GM23338 (cell line): ENCODE measurements around the gene ALKBH1. TPM values are rescaled to one million over a fixed set of nuclear protein-coding genes. Genes with fewer than 3 reads are reported as not detected.
A peak's percentile ranks its signal among the peaks of the same experiment; 100 is the strongest.

Experiments used
- ATAC-seq: fragments of 200-7000 bp; cut with Tn5 transposase; 3 replicates; pipeline ENCODE4 v1.9.1; 2020
- DNase-seq: peaks from one replicate; pipeline ENCODE4 v3.0.0-alpha.2; 2015; ENCODE audit warnings: low spot score
- H2AFZ ChIP-seq: fragments of 200-600 bp; sonication (generic); 2 replicates; pipeline ENCODE4 v1.8.0; 2016; ENCODE audit warnings: antibody characterized with exemption, mild to moderate bottlenecking, moderate library complexity
- H3F3A ChIP-seq: fragments of 200-600 bp; sonication (generic); replicated peaks from 2 replicates; pipeline ENCODE4 v1.8.0; 2017; ENCODE audit warnings: antibody characterized with exemption, mixed run types, low read depth
- H3K27ac ChIP-seq: fragments of 200-600 bp; sonication (generic); 2 replicates; pipeline ENCODE4 v1.6.1; 2016; ENCODE audit warnings: low read depth
- H3K27me3 ChIP-seq: fragments of 200-600 bp; sonication (generic); 2 replicates; pipeline ENCODE4 v1.8.0; 2016; ENCODE audit warnings: mild to moderate bottlenecking, mixed run types, moderate library complexity; ENCODE audit not compliant: insufficient read depth
- H3K36me3 ChIP-seq: fragments of 200-600 bp; sonication (generic); 2 replicates; pipeline ENCODE4 v1.8.0; 2016; ENCODE audit warnings: mild to moderate bottlenecking; ENCODE audit not compliant: insufficient read depth
- H3K4me1 ChIP-seq: fragments of 200-600 bp; sonication (generic); 2 replicates; pipeline ENCODE4 v1.8.0; 2016; ENCODE audit warnings: mild to moderate bottlenecking, moderate library complexity; ENCODE audit not compliant: insufficient read depth
- H3K4me2 ChIP-seq: fragments of 200-600 bp; sonication (generic); 2 replicates; pipeline ENCODE4 v1.7.1; 2017; ENCODE audit warnings: mixed run types
- H3K4me3 ChIP-seq: fragments of 200-600 bp; sonication (generic); 2 replicates; pipeline ENCODE4 v1.6.1; 2016; ENCODE audit warnings: mixed run types
- H3K79me2 ChIP-seq: fragments of 200-600 bp; sonication (generic); replicated peaks from 2 replicates; pipeline ENCODE4 v1.8.0; 2017; ENCODE audit warnings: mild to moderate bottlenecking; ENCODE audit not compliant: insufficient read depth
- H3K9me2 ChIP-seq: fragments of 200-600 bp; sonication (generic); 2 replicates; pipeline ENCODE4 v1.8.0; 2017; ENCODE audit not compliant: insufficient read depth
- H4K20me1 ChIP-seq: fragments of 200-600 bp; sonication (generic); replicated peaks from 2 replicates; pipeline ENCODE4 v1.8.0; 2017; ENCODE audit warnings: mild to moderate bottlenecking; ENCODE audit not compliant: insufficient read depth
- H3K27ac Mint-ChIP-seq: 2 replicates; pipeline ENCODE4 v1.8.0; 2020; ENCODE audit warnings: inconsistent platforms, mild to moderate bottlenecking, moderate library complexity, mixed read lengths
- H3K27me3 Mint-ChIP-seq: 3 replicates; pipeline ENCODE4 v1.8.0; 2022; ENCODE audit warnings: low read depth, mild to moderate bottlenecking, moderate library complexity, mixed read lengths, inconsistent platforms; ENCODE audit not compliant: insufficient read depth, poor library complexity
- H3K36me3 Mint-ChIP-seq: 3 replicates; pipeline ENCODE4 v1.8.0; 2021; ENCODE audit warnings: low read depth, mild to moderate bottlenecking, inconsistent platforms, moderate library complexity, mixed read lengths
- H3K4me1 Mint-ChIP-seq: 3 replicates; pipeline ENCODE4 v1.8.0; 2020; ENCODE audit warnings: mild to moderate bottlenecking, inconsistent platforms, mixed read lengths
- H3K4me3 Mint-ChIP-seq: 3 replicates; pipeline ENCODE4 v1.8.0; 2021; ENCODE audit warnings: moderate library complexity, mild to moderate bottlenecking, inconsistent platforms, mixed read lengths
- H3K9me3 Mint-ChIP-seq: 3 replicates; pipeline ENCODE4 v1.8.0; 2020; ENCODE audit warnings: moderate library complexity, mild to moderate bottlenecking, inconsistent platforms, mixed read lengths
- EZH2 ChIP-seq: fragments of 200-600 bp; sonication (generic); IDR thresholded peaks from one replicate; pipeline ENCODE4 v1.8.0; 2017; ENCODE audit warnings: antibody characterized with exemption, mild to moderate bottlenecking, low read depth; ENCODE audit not compliant: unreplicated experiment
- EZH2phosphoT487 ChIP-seq: fragments of 200-600 bp; sonication (generic); IDR thresholded peaks from one replicate; pipeline ENCODE4 v1.8.1; 2018; ENCODE audit warnings: antibody characterized with exemption; ENCODE audit not compliant: unreplicated experiment
- NANOG ChIP-seq: IDR thresholded peaks from 2 replicates; pipeline ENCODE4 v1.6.1; 2016; ENCODE audit warnings: antibody characterized with exemption, borderline replicate concordance
- POLR2AphosphoS5 ChIP-seq: IDR thresholded peaks from 2 replicates; pipeline ENCODE4 v1.6.1; 2016; ENCODE audit warnings: antibody characterized with exemption, low read depth
- REST ChIP-seq: IDR thresholded peaks from one replicate; pipeline ENCODE4 v1.6.1; 2018; ENCODE audit warnings: antibody characterized with exemption; ENCODE audit not compliant: unreplicated experiment
- STAT1 ChIP-seq: IDR thresholded peaks from one replicate; pipeline ENCODE4 v1.6.1; 2016; ENCODE audit warnings: antibody characterized with exemption; ENCODE audit not compliant: unreplicated experiment
- ZNF114 ChIP-seq: fragments of 250-450 bp; sonication (Bioruptor Pico); IDR thresholded peaks from 2 replicates; pipeline ENCODE4 v1.5.0; 2020; ENCODE audit warnings: mild to moderate bottlenecking, moderate library complexity
- polyA plus RNA-seq: library from polyadenylated mRNA; unstranded; fragments of >200 nt; fragmentation: Nextera tagmentation; extraction: Ambion mirVana; gene quantifications from 2 replicates; pipeline ENCODE4 v1.2.1, GENCODE V29; 2016
- total RNA-seq: library from RNA; depleted of rRNA; stranded (reverse); fragments of >200 nt; shearing (Covaris generic); gene quantifications from 2 replicates; pipeline ENCODE4 v1.2.3, GENCODE V29; 2014
- TF ChIP-seq, protein P1 (sequence below): IDR thresholded peaks from 2 replicates; pipeline ENCODE4 v1.6.1; 2016; ENCODE audit warnings: antibody characterized with exemption
- TF ChIP-seq, protein P2 (sequence below): fragments of 250-450 bp; sonication (Bioruptor Pico); IDR thresholded peaks from 2 replicates; pipeline ENCODE4 v1.5.0; 2020; ENCODE audit warnings: mild to moderate bottlenecking, moderate library complexity

The ALKBH1 gene
- total and polyA plus RNA-seq, 2 experiments from 2014 or later = 13.0 to 22.2 TPM

DNA sequence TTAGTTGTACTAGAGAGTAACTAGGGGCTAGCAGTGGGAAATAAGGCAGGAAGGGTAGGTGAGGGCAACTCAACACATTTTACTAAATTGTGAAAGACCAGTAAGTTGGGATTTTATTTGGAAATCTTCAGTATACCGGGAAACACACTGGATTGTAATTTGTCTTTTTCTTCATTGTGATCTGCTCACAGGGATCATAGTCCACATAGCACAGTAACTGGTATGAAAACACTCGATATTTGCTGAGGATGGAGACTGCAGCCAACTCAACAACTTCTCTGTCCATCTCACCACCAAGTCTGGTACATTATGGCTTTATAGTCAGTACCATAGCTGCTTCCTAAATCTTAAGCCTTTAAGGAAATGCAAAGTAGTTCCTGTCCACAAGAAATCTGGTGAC is 2.5 kb upstream of the ALKBH1 start:
- H4K20me1 ChIP-seq = peaks cover 41% of the 10 kb centered on the region
- peaks cover 6% of the 10 kb centered on the region for H3K4me1 ChIP-seq
- H3K4me2 ChIP-seq = no peak overlapping the region
- no peaks in the 10 kb centered on the region for H3K9me2 ChIP-seq
- peaks cover 95% of the 10 kb centered on the region for H3K79me2 ChIP-seq
- no peaks in the 10 kb centered on the region; the same call in 2 of the 3 replicates for H3K9me3 Mint-ChIP-seq
- no peak for TF ChIP-seq REST
- no peak overlapping the region; the same call in 1 of the 2 replicates for H3K27ac ChIP-seq
- H2AFZ ChIP-seq = no peak overlapping the region
- ATAC-seq (no peak), DNase-seq (no peak)
- H3F3A ChIP-seq = peaks cover 9% of the 10 kb centered on the region
- peak overlapping the region; percentile 85 for H3K4me3 ChIP-seq
- peaks cover 15% of the 10 kb centered on the region; the same call in 2 of the 3 replicates for H3K4me1 Mint-ChIP-seq
- H3K36me3 ChIP-seq = peaks cover 48% of the 10 kb centered on the region
- H3K27ac Mint-ChIP-seq = 0 out of 2 replicates have a peak overlapping the region, but pooled peaks have one; percentile 8
- H3K27me3 Mint-ChIP-seq = peaks cover 4% of the 10 kb centered on the region
- peak overlapping the region; percentile 20 for H3K4me3 Mint-ChIP-seq
- peaks cover 62% of the 10 kb centered on the region for H3K36me3 Mint-ChIP-seq
- no peaks in the 10 kb centered on the region for H3K27me3 ChIP-seq

DNA sequence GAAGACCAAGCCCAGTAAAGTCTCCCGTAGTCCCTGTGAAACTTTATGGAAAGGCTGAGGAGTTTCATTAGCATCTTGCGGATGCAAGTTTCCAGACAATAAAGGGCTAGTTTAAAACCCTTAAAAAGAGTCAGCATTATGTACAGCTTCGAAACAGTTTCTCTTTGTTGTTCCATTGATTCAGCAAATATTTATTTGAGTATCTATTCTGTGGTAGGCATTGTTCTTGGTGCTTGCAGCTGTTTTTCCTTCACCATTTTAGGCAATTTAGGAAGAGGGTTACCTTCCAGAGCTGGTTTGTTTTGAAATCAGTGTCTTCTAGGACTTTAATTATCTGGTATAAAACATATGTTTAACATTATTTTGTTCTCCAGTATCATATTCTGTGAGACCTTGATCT is 1.6 kb upstream of the ALKBH1 start:
- DNase-seq = no peak
- peaks cover 56% of the 10 kb centered on the region for H3K36me3 Mint-ChIP-seq
- no peaks in the 10 kb centered on the region for H3K9me3 Mint-ChIP-seq
- Histone ChIP-seq H3K4me2 (peak overlapping the region; percentile 84), H3F3A (peaks cover 9% of the 10 kb centered on the region), H3K36me3 (peaks cover 44% of the 10 kb centered on the region), H2AFZ (no peak overlapping the region), H4K20me1 (peaks cover 36% of the 10 kb centered on the region), H3K4me3 (peak overlapping the region; percentile 85), H3K27ac (0 out of 2 replicates have a peak overlapping the region, but pooled peaks have one; percentile 1), H3K9me2 (no peaks in the 10 kb centered on the region), H3K27me3 (no peaks in the 10 kb centered on the region), H3K79me2 (peaks cover 97% of the 10 kb centered on the region), H3K4me1 (peaks cover 6% of the 10 kb centered on the region)
- peaks cover 4% of the 10 kb centered on the region for H3K27me3 Mint-ChIP-seq
- ATAC-seq = no peak
- H3K4me3 Mint-ChIP-seq = peak overlapping the region; percentile 98
- peak overlapping the region; percentile 98; the same call in 1 of the 2 replicates for H3K27ac Mint-ChIP-seq
- H3K4me1 Mint-ChIP-seq = peaks cover 15% of the 10 kb centered on the region; the same call in 2 of the 3 replicates
- no peak for TF ChIP-seq EZH2phosphoT487
- TF ChIP-seq, protein P1, sequence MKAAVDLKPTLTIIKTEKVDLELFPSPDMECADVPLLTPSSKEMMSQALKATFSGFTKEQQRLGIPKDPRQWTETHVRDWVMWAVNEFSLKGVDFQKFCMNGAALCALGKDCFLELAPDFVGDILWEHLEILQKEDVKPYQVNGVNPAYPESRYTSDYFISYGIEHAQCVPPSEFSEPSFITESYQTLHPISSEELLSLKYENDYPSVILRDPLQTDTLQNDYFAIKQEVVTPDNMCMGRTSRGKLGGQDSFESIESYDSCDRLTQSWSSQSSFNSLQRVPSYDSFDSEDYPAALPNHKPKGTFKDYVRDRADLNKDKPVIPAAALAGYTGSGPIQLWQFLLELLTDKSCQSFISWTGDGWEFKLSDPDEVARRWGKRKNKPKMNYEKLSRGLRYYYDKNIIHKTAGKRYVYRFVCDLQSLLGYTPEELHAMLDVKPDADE = no peak
- TF ChIP-seq POLR2AphosphoS5 = no peak
- TF ChIP-seq ZNF114 (CRISPR knock-in tag) = no peak
- TF ChIP-seq EZH2 = no peak
- no peak for TF ChIP-seq STAT1
- TF ChIP-seq, protein P2, sequence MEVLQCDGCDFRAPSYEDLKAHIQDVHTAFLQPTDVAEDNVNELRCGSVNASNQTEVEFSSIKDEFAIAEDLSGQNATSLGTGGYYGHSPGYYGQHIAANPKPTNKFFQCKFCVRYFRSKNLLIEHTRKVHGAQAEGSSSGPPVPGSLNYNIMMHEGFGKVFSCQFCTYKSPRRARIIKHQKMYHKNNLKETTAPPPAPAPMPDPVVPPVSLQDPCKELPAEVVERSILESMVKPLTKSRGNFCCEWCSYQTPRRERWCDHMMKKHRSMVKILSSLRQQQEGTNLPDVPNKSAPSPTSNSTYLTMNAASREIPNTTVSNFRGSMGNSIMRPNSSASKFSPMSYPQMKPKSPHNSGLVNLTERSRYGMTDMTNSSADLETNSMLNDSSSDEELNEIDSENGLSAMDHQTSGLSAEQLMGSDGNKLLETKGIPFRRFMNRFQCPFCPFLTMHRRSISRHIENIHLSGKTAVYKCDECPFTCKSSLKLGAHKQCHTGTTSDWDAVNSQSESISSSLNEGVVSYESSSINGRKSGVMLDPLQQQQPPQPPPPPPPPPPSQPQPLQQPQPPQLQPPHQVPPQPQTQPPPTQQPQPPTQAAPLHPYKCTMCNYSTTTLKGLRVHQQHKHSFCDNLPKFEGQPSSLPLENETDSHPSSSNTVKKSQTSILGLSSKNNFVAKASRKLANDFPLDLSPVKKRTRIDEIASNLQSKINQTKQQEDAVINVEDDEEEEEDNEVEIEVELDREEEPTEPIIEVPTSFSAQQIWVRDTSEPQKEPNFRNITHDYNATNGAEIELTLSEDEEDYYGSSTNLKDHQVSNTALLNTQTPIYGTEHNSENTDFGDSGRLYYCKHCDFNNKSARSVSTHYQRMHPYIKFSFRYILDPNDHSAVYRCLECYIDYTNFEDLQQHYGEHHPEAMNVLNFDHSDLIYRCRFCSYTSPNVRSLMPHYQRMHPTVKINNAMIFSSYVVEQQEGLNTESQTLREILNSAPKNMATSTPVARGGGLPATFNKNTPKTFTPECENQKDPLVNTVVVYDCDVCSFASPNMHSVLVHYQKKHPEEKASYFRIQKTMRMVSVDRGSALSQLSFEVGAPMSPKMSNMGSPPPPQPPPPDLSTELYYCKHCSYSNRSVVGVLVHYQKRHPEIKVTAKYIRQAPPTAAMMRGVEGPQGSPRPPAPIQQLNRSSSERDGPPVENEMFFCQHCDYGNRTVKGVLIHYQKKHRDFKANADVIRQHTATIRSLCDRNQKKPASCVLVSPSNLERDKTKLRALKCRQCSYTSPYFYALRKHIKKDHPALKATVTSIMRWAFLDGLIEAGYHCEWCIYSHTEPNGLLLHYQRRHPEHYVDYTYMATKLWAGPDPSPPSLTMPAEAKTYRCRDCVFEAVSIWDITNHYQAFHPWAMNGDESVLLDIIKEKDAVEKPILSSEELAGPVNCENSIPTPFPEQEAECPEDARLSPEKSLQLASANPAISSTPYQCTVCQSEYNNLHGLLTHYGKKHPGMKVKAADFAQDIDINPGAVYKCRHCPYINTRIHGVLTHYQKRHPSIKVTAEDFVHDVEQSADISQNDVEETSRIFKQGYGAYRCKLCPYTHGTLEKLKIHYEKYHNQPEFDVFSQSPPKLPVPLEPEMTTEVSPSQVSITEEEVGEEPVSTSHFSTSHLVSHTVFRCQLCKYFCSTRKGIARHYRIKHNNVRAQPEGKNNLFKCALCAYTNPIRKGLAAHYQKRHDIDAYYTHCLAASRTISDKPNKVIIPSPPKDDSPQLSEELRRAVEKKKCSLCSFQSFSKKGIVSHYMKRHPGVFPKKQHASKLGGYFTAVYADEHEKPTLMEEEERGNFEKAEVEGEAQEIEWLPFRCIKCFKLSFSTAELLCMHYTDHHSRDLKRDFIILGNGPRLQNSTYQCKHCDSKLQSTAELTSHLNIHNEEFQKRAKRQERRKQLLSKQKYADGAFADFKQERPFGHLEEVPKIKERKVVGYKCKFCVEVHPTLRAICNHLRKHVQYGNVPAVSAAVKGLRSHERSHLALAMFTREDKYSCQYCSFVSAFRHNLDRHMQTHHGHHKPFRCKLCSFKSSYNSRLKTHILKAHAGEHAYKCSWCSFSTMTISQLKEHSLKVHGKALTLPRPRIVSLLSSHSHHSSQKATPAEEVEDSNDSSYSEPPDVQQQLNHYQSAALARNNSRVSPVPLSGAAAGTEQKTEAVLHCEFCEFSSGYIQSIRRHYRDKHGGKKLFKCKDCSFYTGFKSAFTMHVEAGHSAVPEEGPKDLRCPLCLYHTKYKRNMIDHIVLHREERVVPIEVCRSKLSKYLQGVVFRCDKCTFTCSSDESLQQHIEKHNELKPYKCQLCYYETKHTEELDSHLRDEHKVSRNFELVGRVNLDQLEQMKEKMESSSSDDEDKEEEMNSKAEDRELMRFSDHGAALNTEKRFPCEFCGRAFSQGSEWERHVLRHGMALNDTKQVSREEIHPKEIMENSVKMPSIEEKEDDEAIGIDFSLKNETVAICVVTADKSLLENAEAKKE (CRISPR knock-in tag) = no peak
- TF ChIP-seq NANOG = no peak
